Measurements from ENCODE around the gene FAM43B.
"Not testable (repeated sequence)": the region's sequence is repeated elsewhere in the genome, so short reads cannot be mapped to it uniquely, and the experiment has no call there.

The FAM43B gene, protein sequence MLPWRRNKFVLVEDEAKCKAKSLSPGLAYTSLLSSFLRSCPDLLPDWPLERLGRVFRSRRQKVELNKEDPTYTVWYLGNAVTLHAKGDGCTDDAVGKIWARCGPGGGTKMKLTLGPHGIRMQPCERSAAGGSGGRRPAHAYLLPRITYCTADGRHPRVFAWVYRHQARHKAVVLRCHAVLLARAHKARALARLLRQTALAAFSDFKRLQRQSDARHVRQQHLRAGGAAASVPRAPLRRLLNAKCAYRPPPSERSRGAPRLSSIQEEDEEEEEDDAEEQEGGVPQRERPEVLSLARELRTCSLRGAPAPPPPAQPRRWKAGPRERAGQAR

DNA sequence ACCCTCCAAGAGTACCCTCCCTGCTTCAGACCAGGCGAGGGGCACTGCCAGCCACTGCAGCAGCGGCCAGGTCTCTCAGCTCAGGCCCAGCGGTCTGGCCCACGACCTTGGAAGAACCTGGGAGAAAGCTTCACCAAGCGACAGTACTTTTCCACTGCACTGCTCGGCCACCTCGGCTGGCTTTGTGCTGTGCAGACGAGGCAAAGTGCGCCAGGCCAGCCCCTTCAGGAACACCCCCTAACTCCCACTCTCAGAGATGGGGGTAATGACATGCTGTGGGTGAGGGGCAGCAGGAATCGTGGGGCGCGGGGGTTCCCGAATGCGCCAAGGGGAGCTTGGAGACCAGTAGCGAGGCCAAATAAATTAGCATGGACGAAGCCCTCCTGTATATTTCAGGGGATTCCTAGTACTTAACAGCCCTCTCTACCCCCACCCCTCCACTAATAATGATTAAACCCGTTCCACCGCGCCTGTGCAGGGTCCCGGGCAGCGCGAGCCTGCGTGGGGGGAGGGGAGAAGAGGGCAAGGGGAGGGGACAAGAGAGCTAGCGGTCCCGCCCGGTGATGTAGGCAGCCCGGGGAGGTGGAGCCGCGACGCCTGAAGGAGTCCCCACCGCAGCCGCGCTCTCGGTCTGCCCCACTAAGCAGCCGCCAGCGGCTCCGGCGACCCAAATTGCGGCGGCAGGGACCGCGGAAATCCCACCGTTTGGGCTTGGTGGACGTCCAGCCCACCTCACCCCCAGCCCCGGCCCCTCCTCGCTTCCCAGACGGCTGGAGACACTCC lies at the start of gene FAM43B:
Gene FAM43B, plus strand, starts transcription at position 629 of the 783 bp plus-strand sequence. CDS start 401 bp downstream, outside the sequence.
- DNase-seq, result no peak

DNA sequence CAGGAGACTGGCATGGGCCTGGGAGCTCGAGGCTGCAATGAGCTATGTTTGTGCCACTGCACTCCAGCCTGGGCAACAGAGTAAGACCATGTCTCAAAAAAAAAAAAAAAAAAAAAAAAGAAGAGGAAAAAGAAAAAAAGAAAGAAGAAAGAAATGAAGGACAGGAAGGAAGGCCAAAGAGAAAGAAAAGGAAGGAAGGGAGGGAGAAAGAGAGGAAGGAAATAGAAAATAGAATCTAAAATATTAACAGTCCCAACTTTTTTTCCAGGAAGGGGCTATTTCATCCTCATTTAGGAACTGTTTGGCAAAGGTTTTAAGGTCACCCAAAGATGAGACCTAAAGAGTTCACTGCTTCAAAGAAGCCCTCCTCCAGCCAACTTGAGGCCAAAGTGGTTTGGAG lies 46.9 kb upstream of the FAM43B start:
- DNase-seq, result no peak

DNA sequence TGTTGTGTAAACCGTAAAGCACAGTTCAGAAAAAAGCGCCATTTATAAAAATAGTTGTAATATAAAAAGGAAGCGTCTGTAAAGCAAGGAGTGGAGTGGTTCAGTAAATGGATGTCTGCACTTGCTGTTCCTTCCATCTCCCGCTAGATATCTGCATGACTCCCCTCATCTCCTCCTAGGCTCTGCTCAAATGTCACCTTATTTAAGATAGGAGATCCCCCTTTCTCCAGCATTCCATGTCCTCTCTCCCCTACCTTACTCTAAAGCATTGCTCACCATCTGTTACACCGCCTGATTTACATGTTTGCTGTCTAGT lies 45.2 kb upstream of the FAM43B start:
- DNase-seq, result no peak

DNA sequence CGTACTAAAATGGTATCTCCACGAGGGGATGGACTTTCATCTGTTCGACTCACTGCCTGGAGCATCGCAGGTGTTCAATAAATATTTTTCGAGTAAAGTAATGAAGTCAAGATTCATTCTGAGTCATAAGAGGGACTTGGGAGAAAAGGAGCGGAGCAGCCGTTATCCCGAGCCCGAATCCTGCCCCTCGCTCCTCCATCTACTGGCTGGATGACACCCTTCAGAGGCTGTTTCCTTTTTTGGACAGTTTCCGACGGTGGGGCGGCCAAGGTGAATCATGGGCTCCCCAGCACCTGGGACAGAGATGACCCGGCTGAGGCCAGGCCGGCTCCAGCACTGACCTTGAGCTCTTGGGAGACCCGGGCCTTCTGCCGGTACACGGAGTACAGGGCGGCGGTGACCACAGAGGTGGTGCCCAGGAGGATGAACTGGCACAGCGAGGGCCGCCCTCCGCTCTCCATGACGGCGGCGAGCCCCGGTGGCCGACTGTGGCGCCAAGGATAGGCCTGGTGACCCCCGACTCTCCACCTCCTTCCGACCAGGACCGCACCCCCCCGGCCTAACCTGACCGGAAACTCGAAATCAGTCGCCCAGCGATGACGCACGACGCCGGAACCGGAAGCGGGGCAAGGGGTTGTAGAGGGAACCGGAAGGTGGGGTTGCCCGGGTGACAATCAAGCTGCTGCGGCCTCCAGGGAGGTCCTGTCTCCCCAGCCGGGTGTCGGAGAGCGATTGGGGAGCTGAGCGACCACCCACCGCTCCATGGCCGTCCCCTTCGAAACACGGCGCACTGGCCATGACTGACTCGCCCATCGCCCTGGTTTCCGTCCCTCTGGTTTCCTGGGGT lies 44.6 kb upstream of the FAM43B start, which contains the start of gene MUL1:
Gene MUL1, minus strand, starts transcription at position 588 of the 847 bp plus-strand sequence. Its CDS starts 127 bp downstream, at position 461.
- DNase-seq, result peak; percentile 90

DNA sequence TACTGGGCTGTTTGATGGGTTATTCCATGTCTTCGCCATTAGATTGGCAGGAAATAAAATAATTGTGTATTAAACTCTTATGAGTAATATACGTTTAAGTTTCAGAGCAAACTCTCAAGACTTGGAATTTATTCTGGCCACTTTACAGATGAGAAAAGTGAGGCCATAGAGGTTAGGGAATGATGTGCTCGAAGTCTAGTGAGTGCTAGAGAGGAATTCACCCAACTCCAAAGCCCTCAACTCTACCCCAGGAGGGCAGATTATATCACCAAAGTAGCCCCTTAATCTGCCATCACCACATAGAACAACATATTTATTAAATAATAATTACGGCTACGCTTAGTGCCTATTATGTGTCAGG lies 44.0 kb upstream of the FAM43B start:
- no peak for DNase-seq

DNA sequence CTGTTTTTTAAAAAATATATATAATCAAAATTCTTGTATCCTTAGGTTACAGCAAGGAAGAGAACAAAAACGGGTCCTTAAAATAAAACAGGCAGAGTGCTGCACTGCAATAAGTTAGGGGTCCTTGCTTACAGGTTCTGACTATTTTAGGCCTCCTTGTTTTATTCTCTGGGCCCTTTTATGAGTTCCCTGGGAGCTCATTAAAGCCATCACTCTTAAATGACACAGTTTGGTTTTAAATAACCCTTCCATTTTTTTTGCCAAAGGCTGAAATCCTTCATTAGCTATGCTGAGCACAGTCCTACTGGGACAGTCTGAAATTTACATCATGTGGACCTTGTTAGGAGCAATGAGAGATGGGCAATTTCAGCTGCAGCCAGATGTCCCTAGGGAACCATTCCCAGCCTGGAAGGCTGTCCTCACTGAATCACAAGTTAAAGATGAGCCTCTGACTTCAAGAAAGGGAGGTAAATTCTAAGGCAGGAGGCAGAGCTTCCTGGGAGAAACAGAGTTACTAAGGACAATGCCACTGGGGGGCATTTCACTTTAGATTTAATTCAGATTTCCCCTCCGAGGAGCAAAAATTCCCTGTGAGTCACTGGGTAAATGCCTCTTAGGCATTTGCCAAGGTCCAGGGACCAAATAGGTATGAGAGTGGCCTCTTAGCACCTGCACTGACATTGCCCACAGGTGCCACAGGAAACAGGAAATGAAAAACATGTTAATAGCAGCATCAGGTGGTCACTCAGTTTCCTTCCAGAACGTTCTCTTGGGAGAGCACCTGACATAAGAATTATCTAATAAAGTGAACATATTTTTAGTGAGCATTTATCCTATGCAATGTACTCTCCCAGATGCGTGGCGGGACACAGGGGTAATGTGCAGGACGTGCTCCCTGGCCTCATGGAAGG lies 40.6 kb upstream of the FAM43B start:
- no peak for DNase-seq

DNA sequence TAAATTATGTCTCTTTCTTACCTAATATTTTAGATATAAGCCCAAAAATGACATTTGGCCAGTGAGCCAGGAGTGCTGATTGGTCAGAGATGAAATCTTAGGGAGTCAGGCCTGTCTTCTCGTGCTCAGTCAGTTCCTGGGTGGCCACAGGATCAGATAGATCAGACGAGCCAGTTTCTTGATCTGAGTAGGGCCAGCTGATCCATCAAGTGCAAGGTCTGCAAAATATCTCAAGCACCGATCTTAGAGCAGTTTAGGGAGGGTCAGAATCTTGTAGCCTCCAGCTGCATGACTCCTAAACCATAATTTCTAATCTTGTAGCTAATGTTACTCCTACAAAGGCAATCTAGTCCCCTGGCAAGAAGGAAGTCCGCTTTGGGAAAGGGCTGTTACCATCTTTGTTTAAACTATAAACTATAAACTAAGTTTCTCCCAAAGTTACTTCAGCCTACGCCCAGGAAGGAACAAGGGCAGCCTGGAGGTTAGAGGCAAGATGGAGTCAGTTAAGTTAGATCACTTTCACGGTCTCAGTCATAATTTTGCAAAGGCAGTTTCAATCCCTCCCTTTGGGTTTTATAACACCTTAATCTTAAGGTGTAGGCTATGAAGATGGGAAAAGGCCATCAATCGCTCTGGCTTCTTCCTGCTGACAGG lies 32.6 kb upstream of the FAM43B start:
- DNase-seq, result not testable (repeated sequence)

DNA sequence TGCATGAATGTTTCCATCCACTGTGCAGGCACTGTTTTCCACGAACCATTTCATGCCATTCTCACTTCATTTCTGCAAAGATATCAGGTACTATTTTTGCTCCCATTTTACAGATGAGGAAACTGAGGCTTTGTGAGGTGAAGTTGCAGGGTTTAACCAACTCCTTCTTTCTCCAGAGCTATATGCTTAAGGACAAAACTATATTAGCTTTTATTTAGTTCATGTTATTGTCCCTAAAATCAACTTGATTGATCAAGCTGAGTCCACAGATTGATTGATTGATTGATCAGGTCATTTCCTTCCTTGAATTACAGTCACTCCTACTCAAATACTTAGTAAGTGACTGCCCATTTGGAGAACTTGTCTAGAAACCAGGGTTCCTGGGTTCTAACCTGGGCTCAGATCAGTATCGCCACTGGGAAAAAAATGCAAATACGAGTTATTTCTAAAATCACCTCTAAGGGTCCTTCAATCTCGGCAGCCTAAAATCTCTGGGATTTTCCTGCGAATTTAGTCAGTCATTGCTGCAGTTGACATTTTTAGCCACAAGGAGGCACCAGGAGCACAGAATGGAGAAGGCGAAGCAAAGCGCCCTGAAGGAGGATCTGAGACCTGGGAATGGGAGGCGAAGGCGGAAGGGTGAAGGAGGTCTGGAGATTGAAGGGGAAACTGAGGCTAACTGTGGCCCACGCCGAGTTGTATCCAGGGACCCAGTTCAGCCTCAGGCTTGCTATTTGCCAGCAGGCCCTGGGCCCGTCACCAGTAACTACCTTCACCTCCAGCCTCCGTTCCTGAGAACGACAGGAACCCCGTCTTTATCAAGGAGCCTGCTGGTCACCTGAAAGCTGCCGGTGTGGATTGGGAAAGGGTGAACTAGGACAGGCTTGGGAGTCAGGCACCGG lies 30.2 kb upstream of the FAM43B start:
- peak; percentile 69 for DNase-seq

DNA sequence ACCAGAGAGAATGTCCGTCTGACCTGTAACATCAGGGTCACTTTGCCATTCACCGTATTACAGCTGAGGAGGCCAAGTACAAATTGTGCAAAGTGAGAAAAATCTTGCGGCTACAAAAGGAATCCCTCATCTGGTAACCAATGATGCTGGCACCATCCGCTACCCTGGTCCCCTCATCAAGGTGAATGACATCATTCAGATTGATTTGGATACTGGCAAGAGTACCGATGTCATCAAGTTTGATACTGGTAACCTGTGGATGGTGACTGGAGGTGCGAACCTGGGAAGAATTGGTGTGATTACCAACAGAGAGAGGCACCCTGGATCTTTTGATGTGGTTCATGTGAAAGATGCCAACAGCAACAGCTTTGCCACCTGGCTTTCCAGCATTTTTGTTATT lies 26.1 kb upstream of the FAM43B start:
- DNase-seq, result no peak

DNA sequence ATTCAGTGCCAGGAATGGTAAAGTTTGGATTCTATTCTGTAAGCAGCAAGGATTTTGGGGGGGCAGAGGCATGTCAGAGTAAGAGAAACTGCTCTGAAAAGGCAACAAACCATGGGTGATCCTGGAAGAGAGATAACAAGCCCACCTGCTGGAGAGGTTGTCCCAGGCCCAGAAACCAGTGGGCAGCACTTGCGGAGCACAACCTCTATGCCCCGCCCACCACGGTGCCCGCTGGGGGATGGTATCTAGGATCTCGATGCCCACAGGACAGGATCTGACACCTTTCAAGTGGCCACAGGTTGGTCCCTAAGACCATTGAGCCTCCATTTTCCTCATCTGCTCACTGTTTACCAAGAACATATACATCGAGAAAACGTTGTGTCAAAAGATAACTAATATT lies 24.2 kb upstream of the FAM43B start:
- DNase-seq, result no peak

DNA sequence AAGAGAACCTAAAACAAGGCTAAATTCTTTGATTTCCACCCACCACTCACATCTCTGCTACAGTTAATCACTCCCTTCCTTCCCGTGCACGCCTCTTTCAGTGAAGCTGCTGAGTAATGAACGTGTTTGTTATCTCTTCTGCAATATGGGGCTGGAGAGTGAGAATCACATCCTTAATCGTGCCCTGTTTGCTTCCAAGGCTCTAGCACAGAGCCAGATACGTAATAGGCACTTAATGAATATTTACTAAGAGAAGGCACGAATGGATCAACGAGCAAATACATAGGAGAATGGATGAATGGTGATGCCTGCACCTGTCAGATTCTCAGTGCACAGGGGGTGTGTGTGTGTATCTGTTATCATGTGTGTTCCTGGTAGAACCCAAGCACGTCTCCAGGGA lies 22.1 kb upstream of the FAM43B start:
- no peak for DNase-seq

DNA sequence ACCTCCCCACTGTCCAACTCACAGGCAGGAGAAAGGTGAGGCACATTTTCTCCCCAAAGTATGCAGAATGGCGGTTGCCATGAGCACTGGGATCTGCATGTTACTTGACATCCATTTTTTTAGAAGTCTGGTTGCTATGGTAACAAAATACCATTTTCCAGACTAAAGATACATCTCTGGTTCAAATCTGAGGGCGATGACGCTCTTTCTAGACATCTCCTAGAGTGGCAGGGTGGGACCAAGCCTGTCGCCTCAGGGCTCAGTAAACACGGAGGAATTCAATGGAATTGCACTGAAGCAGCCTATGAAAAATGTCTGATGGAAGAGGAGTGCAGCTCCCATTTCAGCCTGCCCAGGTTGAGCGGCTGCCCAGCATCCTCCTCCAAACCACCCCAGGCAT lies 21.5 kb upstream of the FAM43B start:
- DNase-seq, result no peak

DNA sequence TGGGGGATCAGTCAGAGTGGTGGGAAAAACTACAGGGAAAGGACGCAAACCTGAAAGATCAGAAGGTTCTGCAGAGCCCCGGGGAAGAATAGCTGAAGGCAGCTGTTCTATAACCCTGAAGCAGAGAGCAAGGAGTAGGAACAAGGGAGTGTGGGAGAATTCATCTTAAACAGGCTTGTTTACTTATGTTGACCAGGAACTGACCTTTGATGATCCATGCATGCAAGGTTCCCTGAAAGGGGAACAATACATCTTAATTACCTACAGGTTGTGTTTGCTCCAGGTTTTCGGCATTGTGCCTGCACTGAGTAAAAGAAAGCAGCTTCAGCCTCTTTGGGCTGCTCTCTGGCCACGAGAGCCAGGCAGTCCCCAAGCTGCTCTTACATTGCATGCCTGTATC lies 18.7 kb upstream of the FAM43B start:
- DNase-seq, result no peak

DNA sequence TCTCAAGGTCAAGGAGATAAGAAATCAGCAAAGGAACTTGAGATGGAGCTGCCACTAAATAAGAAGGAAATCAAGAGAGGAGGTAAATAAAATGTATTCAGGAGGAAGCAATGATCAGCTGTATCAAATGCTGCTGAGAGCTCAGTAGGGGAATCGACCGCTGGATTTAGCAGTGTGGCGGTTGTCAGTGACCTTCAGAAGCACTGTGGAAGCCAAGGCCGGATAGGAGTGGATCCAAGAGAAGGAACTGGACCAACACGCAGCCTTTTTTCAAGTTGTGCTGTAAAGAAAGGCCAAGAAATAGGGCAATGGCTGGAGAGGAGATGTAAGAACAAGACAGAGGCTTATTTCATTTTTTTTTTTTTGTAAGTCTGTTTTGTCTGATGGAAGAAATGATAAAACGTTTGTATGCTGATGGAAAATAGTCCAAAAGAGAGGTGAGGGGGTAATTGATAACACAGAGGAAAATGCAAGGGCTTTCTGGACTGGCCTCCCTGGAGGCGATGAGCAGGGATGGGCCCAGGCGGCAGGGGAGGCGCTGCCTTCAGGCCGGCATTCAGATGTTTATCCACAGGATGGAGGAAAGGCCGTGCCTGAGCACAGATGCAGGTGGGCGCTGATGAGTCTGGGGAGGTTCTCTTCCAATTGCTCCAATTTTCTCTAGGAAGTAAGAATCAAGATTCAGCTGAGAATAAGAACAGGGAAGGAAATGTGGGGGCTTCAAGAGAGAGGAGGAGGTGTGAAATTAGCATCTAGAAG lies 17.5 kb upstream of the FAM43B start:
- no peak for DNase-seq

DNA sequence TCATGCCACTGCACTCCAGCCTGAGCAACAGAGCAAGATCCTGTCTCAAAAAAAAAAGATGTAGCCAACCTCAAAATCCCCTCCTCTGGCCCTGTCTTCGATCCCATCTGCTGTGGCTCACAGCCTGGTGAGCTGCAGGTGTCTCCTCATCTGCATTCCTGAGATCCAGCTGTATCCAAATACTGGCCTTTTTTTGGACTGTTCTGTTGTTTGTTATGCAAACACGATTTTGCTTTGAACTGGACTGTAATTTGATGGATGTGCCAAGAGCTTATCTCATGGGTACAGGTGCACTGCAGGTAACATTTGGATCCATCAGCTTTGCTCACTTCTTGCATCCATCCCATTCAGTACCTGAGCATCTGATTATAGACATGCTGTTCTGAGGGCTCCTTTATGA lies 14.1 kb upstream of the FAM43B start:
- DNase-seq, result no peak

DNA sequence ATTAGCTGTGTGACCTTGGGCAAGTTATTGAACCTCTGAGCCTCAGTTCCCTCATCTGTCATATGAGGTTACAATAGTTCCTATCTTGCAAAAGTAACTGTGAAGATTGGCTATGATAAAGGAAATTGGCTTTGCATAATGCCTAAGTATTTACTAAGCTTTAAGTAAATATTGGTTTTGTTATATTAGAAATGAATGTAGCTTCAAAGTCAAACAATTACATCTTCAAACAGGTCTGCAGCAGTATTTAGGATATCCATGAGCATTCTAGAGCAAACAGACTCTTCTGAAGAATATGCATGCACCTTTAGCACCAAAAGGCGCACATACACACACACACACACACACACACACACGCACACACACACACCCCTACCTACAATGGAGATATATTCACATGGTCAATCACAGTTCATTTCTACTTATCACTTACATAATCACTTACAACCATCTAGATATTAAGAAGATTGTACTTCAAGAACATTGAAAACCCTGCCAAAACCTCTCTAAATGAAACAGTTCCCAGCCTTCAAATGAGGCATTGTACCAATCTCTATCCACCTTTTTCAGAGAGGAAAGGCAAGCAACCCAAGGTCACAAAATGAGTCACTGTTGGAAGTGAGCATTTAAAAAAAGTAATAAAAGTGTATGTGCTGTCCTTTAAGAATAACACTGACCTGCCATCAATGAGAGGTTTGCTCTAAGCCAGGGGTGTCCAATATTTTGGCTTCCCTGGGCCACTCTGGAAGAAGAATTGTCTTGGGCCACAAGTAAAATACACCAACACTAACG lies 13.4 kb upstream of the FAM43B start:
- no peak for DNase-seq

DNA sequence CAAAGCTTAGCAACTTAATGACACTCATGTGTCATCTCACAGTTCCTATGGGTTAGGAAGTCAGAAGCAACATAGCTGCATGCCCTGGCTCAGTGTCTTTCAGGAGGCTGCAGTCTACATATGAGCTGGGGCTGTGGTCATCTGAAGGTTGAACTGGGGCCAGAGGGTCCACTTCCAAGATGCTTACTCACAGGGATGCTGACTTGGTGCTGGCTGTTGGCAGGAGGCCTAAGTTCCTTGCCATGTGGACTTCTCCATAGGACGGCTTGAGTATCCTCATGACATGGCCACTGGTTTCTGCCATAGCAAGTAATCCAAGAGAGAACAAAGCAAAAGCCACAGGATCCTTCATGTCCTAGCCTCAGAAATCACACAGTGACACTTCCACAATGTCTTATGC lies 12.1 kb upstream of the FAM43B start:
- DNase-seq, result no peak

DNA sequence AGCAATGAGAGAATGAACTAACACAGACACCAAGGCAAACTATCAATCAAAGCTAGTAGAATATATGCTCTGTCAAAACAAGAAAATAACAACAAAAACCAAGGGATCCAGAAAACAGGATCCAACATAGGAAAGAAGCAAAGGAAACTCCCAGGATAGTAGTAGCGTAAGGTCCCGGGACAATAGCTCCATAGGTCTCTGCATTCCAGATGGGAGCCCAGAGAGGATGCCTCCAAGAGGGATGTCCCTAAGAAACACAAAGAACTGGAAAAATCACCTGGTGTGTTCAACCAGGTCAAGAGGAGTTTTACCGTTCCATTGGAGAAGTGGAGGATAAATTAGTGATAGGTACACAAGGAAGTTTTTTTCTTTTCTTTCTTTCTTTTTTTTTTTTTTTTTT lies 5.7 kb upstream of the FAM43B start:
- DNase-seq, result no peak

DNA sequence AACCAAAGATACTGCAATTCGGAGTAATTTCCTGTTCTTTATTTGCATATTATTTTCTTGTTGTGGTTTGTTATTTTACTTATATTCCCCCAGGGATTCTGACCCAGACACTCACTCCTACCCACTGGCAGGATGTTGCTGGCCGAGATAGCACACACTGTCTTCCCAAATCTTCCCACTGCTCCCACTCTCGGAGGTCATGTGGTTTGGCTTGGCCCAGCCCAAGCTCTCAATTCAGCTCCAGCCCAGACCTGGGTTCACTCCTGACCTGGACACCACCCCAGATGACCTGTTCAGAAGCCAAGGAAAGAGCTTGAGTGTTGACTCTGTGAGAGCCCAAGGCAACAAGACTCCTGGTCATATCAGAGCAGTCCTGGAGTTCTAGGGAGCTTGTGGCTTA lies 1.2 kb upstream of the FAM43B start:
- DNase-seq, result no peak
